GM19193 (cell line): ENCODE measurements around the gene PRRG3.

Experiments
- POLR2A ChIP-seq: IDR thresholded peaks from 4 replicates; pipeline ENCODE4 v1.6.1; 2011; ENCODE audit not compliant: insufficient read depth, insufficient read length; ENCODE audit errors: extremely low read depth

The PRRG3 gene

GRCh38 chrX:151753313-151754046 is 58.2 kb downstream of the PRRG3 start:
- TF ChIP-seq POLR2A = no peak

GRCh38 chrX:151754047-151754429 is 58.8 kb downstream of the PRRG3 start:
- no peak for TF ChIP-seq POLR2A

- TF ChIP-seq POLR2A = no peak
Measured at GRCh38 chrX:151754641-151755215, 59.5 kb downstream of the PRRG3 start.
